Pancreas (tissue), 10 donors: ENCODE data around the gene SH3GL3. TPM values are rescaled to one million over a fixed set of nuclear protein-coding genes. Genes with fewer than 3 reads are reported as not detected.

ENCODE experiments used
- ATAC-seq, 4 donors: fragments of 200-7000 bp; cut with Tn5 transposase; one replicate each; pipeline versions ENCODE4 v1.8.0 to v1.9.1; 2020; ENCODE audit warnings: mild to moderate bottlenecking in 4 of 4, moderate library complexity in 4 of 4
- DNase-seq, 6 donors: peaks; one replicate each; pipeline ENCODE4 v3.0.0-alpha.2; 2020
- FAIRE-seq: peaks from 2 replicates; lab custom pipeline; 2012; peaks lifted over from hg19 to GRCh38; lab: Jason Lieb, UNC
- H3K27ac ChIP-seq, 4 donors: fragments of 200-600 bp; sonication (generic); 1 replicate in 3 of 4; 2 replicates in 1 of 4; pipeline versions ENCODE4 v1.5.0 to v1.8.0; 2020
- H3K27me3 ChIP-seq, 4 donors: fragments of 200-600 bp; one replicate each; pipeline ENCODE4 v1.8.0; 2021
- H3K36me3 ChIP-seq, 3 donors: fragments of 200-600 bp; sonication (generic) in 1 of 3; one replicate each; pipeline versions ENCODE4 v1.5.0 to v1.8.0; 2020 to 2021
- H3K4me1 ChIP-seq, 3 donors: fragments of 200-600 bp; one replicate each; pipeline ENCODE4 v1.8.0; 2021
- H3K4me3 ChIP-seq, 4 donors: fragments of 200-600 bp; sonication (generic) in 2 of 4; one replicate each; pipeline versions ENCODE4 v1.5.0 to v1.8.0; 2020 to 2021
- H3K9me3 ChIP-seq, 4 donors: fragments of 200-600 bp; one replicate each; pipeline ENCODE4 v1.8.0; 2021
- WGBS, 2 donors: extraction: QIAGEN DNeasy Blood & Tissue Kit; methylation state at CpG; one replicate each; pipeline ENCODE4 v1.1.7; 2013; 5-methylcytosine and 5-hydroxymethylcytosine counted together
- intact Hi-C, 3 donors: fragments of 100-400 bp; cut with DNase I; formaldehyde crosslinking; loops; one replicate each; pipeline versions ENCODE4 v1.11.1 to v1.14.2; 2022
- polyA plus RNA-seq, 2 donors: library from polyadenylated mRNA; stranded (reverse); fragments of 200-250 nt; gene quantifications; one replicate each; pipeline ENCODE4 v1.2.3, GENCODE V29; 2013
- total RNA-seq, 6 donors: library from RNA; stranded (reverse); fragmentation: NEBNext Ultra II Directional in 4 of 6; extraction: Animal tissue kit (Norgen Biotek cat#: 25700) in 4 of 6; gene quantifications; one replicate each; pipeline versions ENCODE4 v1.2.1 to v1.2.4, GENCODE V29; 2021 to 2023
- TF ChIP-seq, protein P1 (sequence below), 4 donors: fragments of 200-600 bp; sonication (generic) in 3 of 4; IDR thresholded peaks; one replicate each; pipeline versions ENCODE4 v1.5.0 to v1.8.0; 2021; ENCODE audit warnings: antibody characterized with exemption in 4 of 4
- donor health status: healthy with polysubstance abuse.
- donor health status: DM: no; HTN: no; CAD: no; lungs with moderate emphysema.
- donor health status: DM: no; HTN: no; CAD: no.
- donor health status: control.
- donor health status: control.
- donor health status: Bipolar disorder and iron deficiency.
- donor health status: DM: yes; HTN: yes; CAD: no.
- donor health status: DM: no; HTN: no; CAD: no.
- donor health status: DM: no; HTN: no; CAD: no.
- donor health status: DM: yes; HTN: yes; CAD: no.

The SH3GL3 gene
- total and polyA plus RNA-seq, 8 donors, result 0.23 to 0.87 (median 0.54) TPM; not detected in 4

DNA sequence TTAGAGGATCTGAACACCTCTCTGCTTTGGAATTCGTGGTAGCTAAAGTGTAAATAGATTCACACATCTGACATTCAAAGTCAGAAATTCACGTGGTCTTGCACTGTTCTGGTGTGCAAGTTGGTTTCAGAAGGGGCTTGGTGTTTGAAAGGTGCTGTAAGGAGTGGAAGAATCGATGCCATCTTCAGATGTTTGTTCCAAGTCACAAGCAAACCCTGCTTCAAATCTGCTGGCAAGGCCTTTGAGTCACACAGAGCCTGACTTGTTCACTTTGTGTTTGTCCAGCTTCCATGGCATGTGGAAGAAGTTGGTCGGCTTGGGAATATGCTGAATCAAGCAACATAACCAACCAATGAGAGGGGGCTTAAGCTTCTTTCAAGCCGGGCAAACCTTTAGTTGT lies 44.3 kb downstream of the SH3GL3 start:
- Histone ChIP-seq H3K9me3 (no peaks in the 10 kb centered on the region), H3K27me3 (no peaks in the 10 kb centered on the region), H3K27ac (no peak overlapping the region), H3K4me1 (no peaks in the 10 kb centered on the region), H3K36me3 (no peaks in the 10 kb centered on the region), H3K4me3 (no peak overlapping the region)
- no peak for DNase-seq
- TF ChIP-seq, protein P1, sequence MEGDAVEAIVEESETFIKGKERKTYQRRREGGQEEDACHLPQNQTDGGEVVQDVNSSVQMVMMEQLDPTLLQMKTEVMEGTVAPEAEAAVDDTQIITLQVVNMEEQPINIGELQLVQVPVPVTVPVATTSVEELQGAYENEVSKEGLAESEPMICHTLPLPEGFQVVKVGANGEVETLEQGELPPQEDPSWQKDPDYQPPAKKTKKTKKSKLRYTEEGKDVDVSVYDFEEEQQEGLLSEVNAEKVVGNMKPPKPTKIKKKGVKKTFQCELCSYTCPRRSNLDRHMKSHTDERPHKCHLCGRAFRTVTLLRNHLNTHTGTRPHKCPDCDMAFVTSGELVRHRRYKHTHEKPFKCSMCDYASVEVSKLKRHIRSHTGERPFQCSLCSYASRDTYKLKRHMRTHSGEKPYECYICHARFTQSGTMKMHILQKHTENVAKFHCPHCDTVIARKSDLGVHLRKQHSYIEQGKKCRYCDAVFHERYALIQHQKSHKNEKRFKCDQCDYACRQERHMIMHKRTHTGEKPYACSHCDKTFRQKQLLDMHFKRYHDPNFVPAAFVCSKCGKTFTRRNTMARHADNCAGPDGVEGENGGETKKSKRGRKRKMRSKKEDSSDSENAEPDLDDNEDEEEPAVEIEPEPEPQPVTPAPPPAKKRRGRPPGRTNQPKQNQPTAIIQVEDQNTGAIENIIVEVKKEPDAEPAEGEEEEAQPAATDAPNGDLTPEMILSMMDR (IDR thresholded peaks at IDR 0.05), result no peak
- ATAC-seq, result no peak
- intact Hi-C loops, result no loop called here
- 49 to 50% methylated on average over 5 of the region's 5 CpGs for WGBS, 2 donors
- no peak for FAIRE-seq

DNA sequence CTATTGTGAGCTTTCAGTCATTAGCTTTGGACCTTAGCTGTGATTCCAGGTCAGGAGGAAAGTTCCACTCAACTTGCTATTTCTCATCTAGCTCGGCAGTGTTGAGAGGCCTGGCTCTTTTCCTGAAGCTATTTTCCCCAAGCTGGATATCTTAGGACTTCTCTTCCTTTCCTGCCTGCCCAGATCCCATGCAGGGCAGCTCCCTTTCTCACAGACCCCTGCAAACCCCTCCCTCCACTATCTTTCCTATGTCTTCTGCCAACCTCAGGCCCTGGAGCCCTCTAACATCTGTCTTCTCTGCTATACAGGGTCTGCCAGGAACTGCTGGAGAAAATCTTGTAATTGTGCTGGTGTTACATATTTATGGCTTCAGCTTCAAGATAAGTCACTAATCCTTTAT lies 49.6 kb downstream of the SH3GL3 start:
- DNase-seq, result no peak
- Histone ChIP-seq H3K27ac (no peak overlapping the region), H3K4me3 (no peak overlapping the region), H3K4me1 (no peaks in the 10 kb centered on the region), H3K36me3 (no peaks in the 10 kb centered on the region), H3K27me3 (no peaks in the 10 kb centered on the region), H3K9me3 (peaks cover 0 to 3% (median 0%) of the 10 kb centered on the region in 4 donors)
- TF ChIP-seq, protein P1 (IDR thresholded peaks at IDR 0.05), result no peak
- WGBS, 2 donors, result 37 to 52% methylated on average over 1 of the region's 1 CpG
- ATAC-seq, result no peak
- no peak for FAIRE-seq
- intact Hi-C loops, result no loop called here

DNA sequence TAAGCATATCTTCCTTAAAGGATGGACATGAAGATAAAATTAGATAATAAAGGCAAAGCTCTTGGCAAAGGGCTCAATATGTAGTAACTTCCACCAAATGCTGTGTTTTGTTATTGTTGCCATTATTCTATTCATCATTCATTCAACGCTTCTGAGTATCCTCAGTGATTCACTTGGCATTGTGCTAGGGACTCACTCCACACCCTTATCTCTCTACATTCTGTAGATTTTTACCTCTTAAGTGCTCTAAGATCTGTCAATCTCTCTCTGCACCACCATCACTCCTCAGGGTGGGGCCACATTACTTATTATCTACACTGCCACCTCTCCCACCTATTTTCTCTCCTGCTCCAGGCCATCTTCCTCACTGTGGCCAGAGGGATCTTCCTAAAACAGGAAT lies 51.2 kb downstream of the SH3GL3 start:
- no peak for FAIRE-seq
- Histone ChIP-seq H3K4me1 (no peaks in the 10 kb centered on the region), H3K4me3 (no peak overlapping the region), H3K36me3 (no peaks in the 10 kb centered on the region), H3K27me3 (no peaks in the 10 kb centered on the region), H3K27ac (no peak overlapping the region), H3K9me3 (peaks cover 0 to 3% (median 0%) of the 10 kb centered on the region in 4 donors)
- ATAC-seq, result no peak
- TF ChIP-seq, protein P1 (IDR thresholded peaks at IDR 0.05), result no peak
- intact Hi-C loops, result no loop called here
- no peak for DNase-seq
- WGBS, 2 donors, result 91 to 95% methylated on average over 1 of the region's 1 CpG

DNA sequence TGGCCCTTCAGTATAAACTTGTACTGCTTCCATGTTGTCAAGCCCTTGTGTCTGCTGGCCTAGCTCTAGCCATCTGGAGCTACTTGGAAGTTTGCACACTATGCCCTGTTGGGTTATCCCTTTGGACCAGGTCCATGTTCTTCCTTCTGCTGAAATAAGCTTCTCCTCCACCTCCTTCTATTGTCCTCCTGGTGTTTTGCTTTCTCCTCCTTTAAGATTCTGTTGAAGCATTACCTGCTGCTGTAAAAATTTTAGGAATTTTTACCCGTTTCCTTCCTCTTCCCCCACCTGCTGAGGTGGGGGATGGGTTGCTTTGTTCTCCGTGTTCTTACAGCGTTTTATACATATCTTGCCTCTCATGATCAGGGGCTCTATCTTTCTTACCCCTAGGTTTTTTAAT lies 51.7 kb downstream of the SH3GL3 start:
- H3K27me3 ChIP-seq, result no peaks in the 10 kb centered on the region
- DNase-seq, result no peak
- no peaks in the 10 kb centered on the region for H3K4me1 ChIP-seq
- TF ChIP-seq, protein P1 (IDR thresholded peaks at IDR 0.05), result no peak
- no peak overlapping the region for H3K4me3 ChIP-seq
- no peaks in the 10 kb centered on the region for H3K36me3 ChIP-seq
- no peak for FAIRE-seq
- no peak for ATAC-seq
- H3K27ac ChIP-seq, result no peak overlapping the region
- WGBS, 2 donors, result 29 to 42% methylated on average over 3 of the region's 3 CpGs
- H3K9me3 ChIP-seq, result peaks cover 0 to 3% (median 0%) of the 10 kb centered on the region in 4 donors
- intact Hi-C loops, result no loop called here

DNA sequence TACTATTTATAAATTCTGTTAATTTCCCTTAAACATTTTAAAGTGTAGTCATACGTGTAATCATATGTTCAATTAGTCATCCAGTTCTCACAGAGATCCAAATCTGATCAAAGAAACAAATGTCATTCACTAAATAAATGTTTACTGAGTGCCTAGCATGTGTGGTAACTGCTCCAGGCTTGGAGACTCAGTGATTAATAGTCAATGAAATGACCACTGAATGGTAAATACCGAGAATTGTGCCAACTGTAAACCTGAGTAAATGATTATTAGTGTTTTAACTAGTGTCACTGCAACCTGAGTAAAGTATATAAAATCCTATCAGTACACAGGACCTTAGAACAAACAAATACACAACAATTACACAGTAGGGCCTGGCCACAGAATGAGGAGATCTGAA lies 52.3 kb downstream of the SH3GL3 start:
- FAIRE-seq (no peak), ATAC-seq (peak in 1 of 4 donors; percentile 65), DNase-seq (no peak)
- intact Hi-C loops, result no loop called here
- Histone ChIP-seq H3K4me1 (no peaks in the 10 kb centered on the region), H3K27ac (no peak overlapping the region), H3K27me3 (no peaks in the 10 kb centered on the region), H3K4me3 (no peak overlapping the region), H3K36me3 (no peaks in the 10 kb centered on the region), H3K9me3 (peaks cover 0 to 3% (median 0%) of the 10 kb centered on the region in 4 donors)
- WGBS, 2 donors, result 38 to 47% methylated on average over 2 of the region's 2 CpGs
- TF ChIP-seq, protein P1 (IDR thresholded peaks at IDR 0.05), result no peak
